22Rv1 (cell line): ENCODE results near the gene NHERF1.

Source experiments
- H3K27ac ChIP-seq: fragments of 450-650 bp; 2 replicates; pipeline ENCODE4 v1.5.1; 2017
- ZFX ChIP-seq: fragments of 450-650 bp; IDR thresholded peaks from 2 replicates; pipeline ENCODE4 v1.6.1; 2017; ENCODE audit warnings: antibody characterized with exemption, borderline replicate concordance
- TF ChIP-seq, protein P1 (sequence below): fragments of 450-650 bp; IDR thresholded peaks from 2 replicates; pipeline ENCODE4 v1.5.1; 2017; ENCODE audit warnings: mild to moderate bottlenecking

The NHERF1 gene

DNA sequence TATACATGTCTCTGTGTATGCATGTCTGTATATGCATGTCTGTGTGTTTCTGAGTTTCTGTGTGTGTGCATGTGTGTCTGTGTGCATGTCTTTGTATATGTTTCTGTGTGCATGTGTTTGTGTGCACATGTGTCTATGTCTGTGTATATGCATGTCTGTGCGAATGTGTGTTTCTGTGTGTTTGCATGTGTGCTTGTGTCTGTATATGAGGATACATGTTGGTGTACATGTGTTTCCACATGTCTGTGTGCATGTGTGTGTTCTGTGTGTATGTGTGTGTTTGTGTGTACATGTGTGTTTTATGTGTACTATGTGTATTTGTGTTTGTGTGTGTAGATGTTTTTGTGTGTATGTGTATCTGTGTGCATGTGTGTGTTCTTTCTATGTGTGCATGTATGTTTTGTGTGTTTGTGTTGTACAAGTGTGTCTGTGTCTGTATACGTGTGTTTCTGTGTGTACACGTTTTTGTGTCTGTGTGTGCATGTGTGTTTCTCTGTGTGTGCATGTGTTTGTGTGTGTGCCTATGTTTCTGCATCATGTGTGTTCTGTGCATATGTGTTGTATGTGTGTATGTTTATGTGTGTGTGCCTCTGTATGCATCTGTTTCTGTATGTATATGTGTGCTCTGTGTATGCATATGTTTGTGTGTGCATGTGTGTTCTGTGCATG, 20.3 kb upstream of the NHERF1 start:
- H3K27ac ChIP-seq: no peak overlapping the region
- no peak for TF ChIP-seq ZFX

DNA sequence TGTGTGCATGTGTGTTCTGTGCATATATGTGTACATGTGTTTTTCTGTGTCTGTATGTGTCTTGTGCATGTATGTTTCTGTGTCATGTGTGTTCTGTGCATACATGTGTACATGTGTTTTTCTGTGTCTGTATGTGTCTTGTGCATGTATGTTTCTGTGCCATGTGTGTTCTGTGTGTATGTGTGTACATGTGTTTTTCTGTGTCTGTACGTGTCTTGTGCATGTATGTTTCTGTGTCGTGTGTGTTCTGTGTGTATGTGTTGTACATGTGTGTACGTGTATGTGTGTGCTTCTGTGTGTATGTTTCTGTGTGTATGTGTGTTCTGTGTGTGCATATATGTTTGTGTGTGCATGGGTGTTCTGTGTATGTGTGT, 19.7 kb upstream of the NHERF1 start:
- TF ChIP-seq, protein P1, sequence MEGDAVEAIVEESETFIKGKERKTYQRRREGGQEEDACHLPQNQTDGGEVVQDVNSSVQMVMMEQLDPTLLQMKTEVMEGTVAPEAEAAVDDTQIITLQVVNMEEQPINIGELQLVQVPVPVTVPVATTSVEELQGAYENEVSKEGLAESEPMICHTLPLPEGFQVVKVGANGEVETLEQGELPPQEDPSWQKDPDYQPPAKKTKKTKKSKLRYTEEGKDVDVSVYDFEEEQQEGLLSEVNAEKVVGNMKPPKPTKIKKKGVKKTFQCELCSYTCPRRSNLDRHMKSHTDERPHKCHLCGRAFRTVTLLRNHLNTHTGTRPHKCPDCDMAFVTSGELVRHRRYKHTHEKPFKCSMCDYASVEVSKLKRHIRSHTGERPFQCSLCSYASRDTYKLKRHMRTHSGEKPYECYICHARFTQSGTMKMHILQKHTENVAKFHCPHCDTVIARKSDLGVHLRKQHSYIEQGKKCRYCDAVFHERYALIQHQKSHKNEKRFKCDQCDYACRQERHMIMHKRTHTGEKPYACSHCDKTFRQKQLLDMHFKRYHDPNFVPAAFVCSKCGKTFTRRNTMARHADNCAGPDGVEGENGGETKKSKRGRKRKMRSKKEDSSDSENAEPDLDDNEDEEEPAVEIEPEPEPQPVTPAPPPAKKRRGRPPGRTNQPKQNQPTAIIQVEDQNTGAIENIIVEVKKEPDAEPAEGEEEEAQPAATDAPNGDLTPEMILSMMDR: no peak
- no peak for TF ChIP-seq ZFX
- H3K27ac ChIP-seq: no peak overlapping the region

DNA sequence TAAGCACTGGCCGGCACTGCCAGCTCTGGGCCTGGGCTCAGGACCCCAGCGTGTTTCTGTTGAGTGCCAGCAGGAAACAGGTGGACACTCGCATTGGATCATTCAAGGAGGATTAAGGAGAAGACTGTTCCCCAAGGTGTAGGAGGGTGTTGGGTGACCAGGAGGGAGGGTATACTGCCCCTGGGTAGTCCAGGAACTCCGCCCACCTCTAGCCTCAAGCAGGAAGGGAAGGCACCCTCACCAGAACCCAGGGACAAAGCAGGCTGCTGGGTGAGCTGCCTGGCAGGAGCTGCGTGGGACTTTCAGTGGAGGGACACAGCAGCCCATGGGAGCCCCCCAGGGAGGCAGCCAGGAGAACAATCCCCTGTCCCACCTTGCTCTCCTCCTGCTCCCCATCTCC, 19.1 kb upstream of the NHERF1 start:
- TF ChIP-seq, protein P1: no peak
- no peak for TF ChIP-seq ZFX
- no peak overlapping the region for H3K27ac ChIP-seq

DNA sequence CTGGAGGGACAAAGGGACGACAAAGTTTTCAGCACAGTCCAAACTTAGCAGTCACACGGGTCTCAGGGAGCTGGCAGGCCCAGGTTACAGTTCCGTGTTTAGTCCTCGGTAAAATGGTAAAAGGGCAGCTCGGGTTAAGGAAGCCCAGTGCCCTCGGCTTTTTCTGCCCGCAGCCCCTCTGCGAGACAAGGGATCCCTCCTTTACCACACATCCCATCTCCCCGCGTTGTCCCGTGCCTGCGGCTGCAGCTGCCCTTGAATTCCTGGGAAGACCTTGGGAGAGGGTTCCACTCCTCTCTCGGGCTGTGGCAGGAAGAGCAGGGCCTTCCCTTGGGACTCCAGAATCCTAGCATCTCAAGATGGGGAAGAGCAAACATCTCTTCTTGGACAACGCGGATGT, 18.6 kb upstream of the NHERF1 start:
- TF ChIP-seq ZFX: no peak
- TF ChIP-seq, protein P1: no peak
- no peak overlapping the region for H3K27ac ChIP-seq

DNA sequence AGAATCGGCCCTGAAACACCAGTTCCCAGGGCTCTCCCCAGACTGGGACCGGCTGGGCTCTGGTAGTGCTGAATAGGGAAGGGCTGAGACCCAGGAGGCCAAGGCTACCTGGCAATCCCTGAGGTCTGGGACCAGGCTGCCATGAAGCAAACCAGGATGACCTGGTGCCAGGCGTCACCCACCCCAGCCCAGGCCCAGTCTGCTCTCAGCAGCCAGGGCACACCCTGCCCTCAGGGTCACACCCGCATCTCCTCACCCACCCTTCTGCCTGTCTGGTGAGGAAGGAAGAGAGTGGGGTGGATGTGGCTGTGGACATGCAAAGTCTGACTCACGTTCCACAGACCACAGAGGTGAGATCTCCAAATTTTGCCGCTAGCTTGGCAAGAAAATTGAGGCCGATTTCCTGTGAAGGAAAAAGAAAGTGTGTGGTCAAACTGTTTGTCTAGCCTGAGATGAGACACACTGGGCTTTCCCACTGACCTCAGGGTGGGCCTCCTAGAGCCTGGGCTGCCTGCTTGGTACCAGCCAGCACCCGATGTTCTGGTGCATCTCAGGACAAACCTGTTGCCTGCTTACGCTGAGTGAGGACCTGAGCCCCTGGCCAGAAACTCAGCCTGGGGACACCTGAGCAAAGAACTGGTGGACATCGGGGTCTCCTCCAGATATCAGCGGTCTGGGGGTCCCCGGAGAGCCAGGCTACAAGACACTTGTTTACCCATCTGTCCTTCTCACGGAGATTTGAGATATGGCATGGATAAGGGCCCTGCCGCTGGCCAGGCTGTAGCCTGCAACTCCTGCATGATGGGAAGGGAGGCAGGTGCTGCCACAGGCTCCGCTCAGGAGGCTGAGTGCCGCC, 17.7 kb upstream of the NHERF1 start:
- no peak overlapping the region for H3K27ac ChIP-seq
- TF ChIP-seq, protein P1: no peak
- no peak for TF ChIP-seq ZFX

DNA sequence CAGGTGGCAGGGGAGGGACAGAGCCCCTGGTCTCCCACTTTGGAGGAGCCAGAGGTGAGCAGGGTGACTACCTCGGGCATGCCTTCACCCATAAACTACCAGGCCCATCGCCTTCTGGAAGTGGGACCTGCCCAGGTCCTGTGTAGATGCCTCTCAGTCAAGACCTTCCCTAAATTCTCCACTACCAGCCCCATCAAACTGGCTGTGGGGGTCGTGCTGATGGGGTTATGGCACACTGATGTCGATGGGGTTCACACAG, 17.2 kb upstream of the NHERF1 start:
- TF ChIP-seq ZFX: no peak
- TF ChIP-seq, protein P1: no peak

DNA sequence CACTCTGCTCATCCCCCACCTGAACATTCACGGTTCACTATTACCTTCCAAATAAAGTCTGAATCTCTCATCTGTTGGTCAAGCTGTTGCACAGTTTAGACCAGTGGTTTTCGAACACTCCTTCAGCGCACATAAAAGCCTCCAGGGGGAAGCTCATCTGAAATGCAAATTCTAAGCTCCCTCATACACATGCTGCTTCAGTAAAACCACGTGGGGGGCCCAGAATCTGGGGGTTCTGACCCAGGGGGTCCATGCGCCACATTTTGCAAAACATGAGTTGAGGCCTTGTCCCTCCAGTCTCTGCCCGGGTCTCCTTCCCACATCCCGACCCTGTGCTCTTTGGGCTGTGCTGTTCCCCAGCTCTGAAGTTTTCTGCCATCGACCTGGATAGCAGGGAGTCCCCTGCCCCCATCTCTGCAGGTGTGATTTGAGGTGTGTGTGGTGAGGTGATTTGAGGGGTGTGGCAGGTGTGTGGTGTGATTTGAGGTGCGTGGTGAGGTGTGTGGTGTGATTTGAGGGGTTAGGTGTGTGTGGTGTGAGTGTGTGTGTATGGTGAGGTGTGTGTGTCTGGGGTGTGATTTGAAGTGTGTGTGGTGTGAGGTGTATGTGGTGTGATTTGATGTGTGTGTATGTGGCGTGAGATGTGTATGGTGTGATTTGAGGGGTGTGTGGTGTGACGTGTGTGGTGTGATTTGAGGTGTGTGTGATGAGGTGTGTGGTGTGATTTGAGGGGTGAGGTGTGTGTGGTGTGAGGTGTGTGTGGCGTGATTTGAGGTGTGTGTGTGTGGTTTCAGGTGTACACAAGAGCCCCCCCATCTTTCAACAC, 16.2 kb upstream of the NHERF1 start:
- H3K27ac ChIP-seq: no peak overlapping the region
- TF ChIP-seq, protein P1: no peak
- no peak for TF ChIP-seq ZFX

More for the DNA sequence above, 17.2 kb upstream of the NHERF1 start:
- H3K27ac ChIP-seq: no peak overlapping the region
